SK-N-MC (cell line): Measurements from ENCODE around the gene ST3GAL4.

Experiments
- DNase-seq: peaks from one replicate; pipeline ENCODE4 v3.0.0-alpha.2; 2011; ENCODE audit warnings: low read depth, low spot score
- H3K27ac ChIP-seq: fragments of 200-600 bp; sonication (generic); 2 replicates; pipeline ENCODE4 v1.5.1; 2016; ENCODE audit warnings: mixed run types
- H3K36me3 ChIP-seq: fragments of 200-600 bp; sonication (generic); 2 replicates; pipeline ENCODE4 v1.6.1; 2017; ENCODE audit warnings: antibody characterized with exemption, low read length, mixed read lengths; ENCODE audit not compliant: insufficient read depth
- H3K4me3 ChIP-seq: fragments of 200-600 bp; sonication (generic); 2 replicates; pipeline ENCODE4 v1.5.1; 2016
- H3K9ac ChIP-seq: fragments of 200-600 bp; sonication (generic); 2 replicates; pipeline ENCODE4 v1.8.0; 2017; ENCODE audit warnings: mixed run types, mixed read lengths; ENCODE audit not compliant: insufficient read length
- H3K9me3 ChIP-seq: fragments of 200-600 bp; sonication (generic); 2 replicates; pipeline ENCODE4 v1.6.1; 2017; ENCODE audit warnings: low read depth, mild to moderate bottlenecking, antibody characterized with exemption, low read length, moderate library complexity, mixed read lengths
- EZH2 ChIP-seq: fragments of 200-600 bp; sonication (generic); IDR thresholded peaks from one replicate; pipeline ENCODE4 v1.6.1; 2017; ENCODE audit warnings: antibody characterized with exemption
- FOXP2 ChIP-seq: optimal IDR thresholded peaks from 2 replicates; pipeline ENCODE3; 2011; ENCODE audit warnings: mild to moderate bottlenecking, moderate library complexity; ENCODE audit not compliant: insufficient read depth; ENCODE audit errors: extremely low read length, control extremely low read depth
- POLR2AphosphoS5 ChIP-seq: IDR thresholded peaks from 2 replicates; pipeline ENCODE4 v1.6.1; 2012; ENCODE audit warnings: mild to moderate bottlenecking, low read depth, low read length, borderline replicate concordance

Gene ST3GAL4

GRCh38 chr11:126357055-126357962, 1.8 kb downstream of the ST3GAL4 start:
- H3K27ac ChIP-seq: peak overlapping the region; percentile 31
- no peak for DNase-seq
- peak overlapping the region; percentile 72 for H3K9ac ChIP-seq
- H3K4me3 ChIP-seq: peak overlapping the region; percentile 98
- H3K36me3 ChIP-seq: peaks cover 6% of the 10 kb centered on the region; the same call in 1 of the 2 replicates
- H3K9me3 ChIP-seq: no peaks in the 10 kb centered on the region
- no peak for TF ChIP-seq FOXP2
- TF ChIP-seq EZH2: no peak
- TF ChIP-seq POLR2AphosphoS5: no peak

- H3K36me3 ChIP-seq: 0 out of 2 replicates have a peak, but pooled peaks cover 3% of the 10 kb centered on the region
- H3K27ac ChIP-seq: no peak overlapping the region; the same call in 1 of the 2 replicates
- no peak for DNase-seq
- H3K4me3 ChIP-seq: peak overlapping the region; percentile 98
- no peak overlapping the region for H3K9ac ChIP-seq
- H3K9me3 ChIP-seq: no peaks in the 10 kb centered on the region
- TF ChIP-seq EZH2: no peak
- no peak for TF ChIP-seq POLR2AphosphoS5
- TF ChIP-seq FOXP2: no peak
These were observed 2.7 kb downstream of the ST3GAL4 start for GRCh38 chr11:126357969-126358762.

- Histone ChIP-seq H3K27ac (peak overlapping the region; percentile 80), H3K36me3 (0 out of 2 replicates have a peak, but pooled peaks cover 3% of the 10 kb centered on the region), H3K9ac (no peak overlapping the region), H3K4me3 (peak overlapping the region; percentile 76), H3K9me3 (no peaks in the 10 kb centered on the region)
- no peak for TF ChIP-seq POLR2AphosphoS5
- TF ChIP-seq EZH2: no peak
- TF ChIP-seq FOXP2: no peak
- no peak for DNase-seq
These were observed 3.3 kb downstream of the ST3GAL4 start for GRCh38 chr11:126358763-126359160.

DNA sequence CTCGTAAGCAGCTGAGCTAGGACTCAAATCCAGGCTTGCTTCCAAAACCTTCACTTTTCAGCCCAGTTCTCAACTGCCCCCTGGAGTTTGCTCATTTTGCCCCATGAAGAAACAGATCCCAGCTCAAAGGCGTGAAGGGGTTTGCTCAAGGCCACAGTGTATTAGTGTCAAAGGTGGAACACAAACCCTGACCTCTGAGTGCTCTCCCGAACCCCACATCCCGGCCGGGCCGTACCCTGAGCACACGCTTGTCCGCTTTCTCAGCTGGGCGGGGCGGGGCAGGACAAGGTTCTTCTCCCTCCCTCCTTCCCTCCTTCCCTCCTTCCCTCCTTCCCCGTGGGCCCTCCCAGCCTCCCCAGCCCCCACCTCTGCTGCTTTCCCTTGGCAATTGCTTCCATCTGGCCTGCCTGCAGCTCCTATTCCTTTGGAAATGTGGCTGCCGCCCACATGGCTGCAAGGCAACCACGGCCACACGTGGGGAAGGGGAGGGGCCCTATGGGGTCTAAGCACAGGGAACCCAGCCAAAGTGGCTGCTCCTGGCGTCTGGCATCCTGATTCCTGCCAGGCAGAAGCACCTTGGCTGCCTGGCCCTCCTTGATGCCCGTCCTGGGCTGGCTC, 4.1 kb downstream of the ST3GAL4 start:
- TF ChIP-seq FOXP2 (peak; percentile 52), POLR2AphosphoS5 (0 out of 2 replicates have a peak, but pooled peaks have one; percentile 5), EZH2 (no peak)
- Histone ChIP-seq H3K9ac (peak overlapping the region; percentile 64), H3K36me3 (0 out of 2 replicates have a peak, but pooled peaks cover 3% of the 10 kb centered on the region), H3K4me3 (peak overlapping the region; percentile 76), H3K9me3 (no peaks in the 10 kb centered on the region), H3K27ac (peak overlapping the region; percentile 80)
- DNase-seq: no peak

- no peaks in the 10 kb centered on the region for H3K9me3 ChIP-seq
- 0 out of 2 replicates have a peak, but pooled peaks cover 3% of the 10 kb centered on the region for H3K36me3 ChIP-seq
- H3K27ac ChIP-seq: peak overlapping the region; percentile 80; the same call in 1 of the 2 replicates
- no peak for TF ChIP-seq POLR2AphosphoS5
- no peak for TF ChIP-seq FOXP2
- no peak for TF ChIP-seq EZH2
- peak overlapping the region; percentile 76 for H3K4me3 ChIP-seq
- H3K9ac ChIP-seq: no peak overlapping the region
- no peak for DNase-seq
These were observed 4.6 kb downstream of the ST3GAL4 start for GRCh38 chr11:126360049-126360446.

DNA sequence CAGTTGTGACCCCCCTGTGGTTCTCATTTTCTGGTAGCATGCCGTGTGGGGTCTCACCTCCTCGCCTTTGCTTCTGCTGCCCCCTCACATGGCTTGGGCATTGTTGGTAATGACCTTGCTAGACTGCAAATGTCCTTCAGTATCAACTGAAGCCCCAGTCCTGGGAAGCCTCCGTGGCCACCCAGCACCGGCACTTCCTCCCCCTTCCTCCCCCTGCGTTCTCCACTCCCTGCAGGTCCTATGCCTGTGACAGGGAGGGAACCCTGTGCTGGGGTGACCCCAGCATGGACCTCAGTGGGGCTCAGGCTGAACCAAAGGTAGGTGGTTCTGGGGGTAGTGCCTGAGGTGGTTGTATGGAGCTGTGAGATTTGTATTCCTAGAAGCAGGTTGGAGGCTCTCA, 5.9 kb downstream of the ST3GAL4 start:
- no peak overlapping the region for H3K9ac ChIP-seq
- H3K27ac ChIP-seq: 0 out of 2 replicates have a peak overlapping the region, but pooled peaks have one; percentile 31
- H3K36me3 ChIP-seq: 0 out of 2 replicates have a peak, but pooled peaks cover 3% of the 10 kb centered on the region
- no peaks in the 10 kb centered on the region for H3K9me3 ChIP-seq
- no peak for TF ChIP-seq POLR2AphosphoS5
- no peak for TF ChIP-seq EZH2
- no peak for TF ChIP-seq FOXP2
- no peak for DNase-seq
- H3K4me3 ChIP-seq: no peak overlapping the region

DNA sequence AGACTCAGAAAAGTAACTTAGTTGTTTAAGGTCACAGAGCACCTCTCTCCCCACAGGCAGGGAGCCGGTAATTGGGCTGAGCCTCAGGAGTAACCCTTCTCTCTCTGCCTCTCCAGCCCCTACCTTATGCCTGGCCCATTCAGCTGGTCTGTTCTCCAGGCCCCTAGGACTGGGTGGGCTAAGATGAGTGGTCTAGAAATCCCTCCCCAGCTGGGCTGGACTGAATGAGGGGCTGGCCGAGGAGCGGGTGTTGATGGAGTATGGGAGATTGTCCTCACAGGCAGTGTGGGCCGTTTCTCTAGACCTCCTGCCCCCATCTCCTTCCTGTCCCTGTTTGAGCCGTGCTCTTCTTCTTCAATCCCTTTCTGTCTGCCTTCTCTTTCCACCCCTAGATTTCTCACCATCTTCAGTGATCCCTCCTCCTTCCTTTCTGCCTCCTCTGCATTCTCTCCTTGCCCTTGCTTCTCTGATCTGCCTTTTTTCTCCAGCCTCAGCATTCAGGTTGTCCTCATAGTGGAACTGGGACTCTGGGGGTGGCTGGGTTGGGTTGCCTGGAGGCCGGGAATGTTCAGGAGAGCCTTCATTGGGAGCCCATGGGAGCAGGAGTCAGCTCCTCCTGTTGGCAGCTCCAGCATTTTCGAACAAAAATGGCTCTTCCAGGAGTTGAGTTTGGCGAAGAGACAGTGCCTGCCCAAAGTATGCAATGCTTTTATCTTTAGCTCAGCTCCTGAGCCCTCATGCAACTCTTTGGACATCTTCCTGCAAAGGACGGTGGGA, 7.6 kb downstream of the ST3GAL4 start:
- no peak for DNase-seq
- no peak overlapping the region for H3K9ac ChIP-seq
- no peak overlapping the region for H3K4me3 ChIP-seq
- no peak for TF ChIP-seq EZH2
- H3K27ac ChIP-seq: no peak overlapping the region
- H3K36me3 ChIP-seq: 0 out of 2 replicates have a peak, but pooled peaks cover 3% of the 10 kb centered on the region
- no peaks in the 10 kb centered on the region for H3K9me3 ChIP-seq
